SK-N-SH treated with all-trans-retinoic acid at 6 μM for 48 hours (cell line): ENCODE data around the gene TPRG1L.

Source experiments
- GLIS3 ChIP-seq: fragments of 250-450 bp; sonication (Bioruptor Pico); IDR thresholded peaks from 2 replicates; pipeline ENCODE4 v1.5.0; 2020; ENCODE audit warnings: mild to moderate bottlenecking, moderate library complexity
- TOX ChIP-seq: fragments of 250-450 bp; sonication (Bioruptor Pico); IDR thresholded peaks from 2 replicates; pipeline ENCODE4 v1.8.0; 2021; ENCODE audit warnings: mild to moderate bottlenecking, moderate library complexity, borderline replicate concordance
- ZNF8 ChIP-seq: fragments of 450-650 bp; formaldehyde crosslinking; IDR thresholded peaks from 2 replicates; pipeline ENCODE4 v1.5.0; 2020; ENCODE audit warnings: mild to moderate bottlenecking, moderate library complexity

GRCh38 chr1:3594706-3595377 is 30.0 kb upstream of the TPRG1L start:
- TF ChIP-seq GLIS3 (CRISPR knock-in tag) (no peak), ZNF8 (CRISPR knock-in tag) (no peak), TOX (CRISPR knock-in tag) (no peak)
